ENCODE measurements around the gene MOG. TPM values are rescaled to one million over a fixed set of nuclear protein-coding genes. Genes with fewer than 3 reads are reported as not detected.
A peak's percentile ranks its signal among the peaks of the same experiment; 100 is the strongest.
"Not testable (repeated sequence)": the region's sequence is repeated elsewhere in the genome, so short reads cannot be mapped to it uniquely, and the experiment has no call there.

MOG gene
- total RNA-seq, 1 donor from 2014 or later, result not detected

GRCh38 chr6:29641430-29642148 lies 15.3 kb upstream of the MOG start:
- DNase-seq, result no peak

- no peak for DNase-seq
Observed at GRCh38 chr6:29647927-29648642, 8.8 kb upstream of the MOG start.

- peak; percentile 97 for DNase-seq
Observed at GRCh38 chr6:29649701-29650673, 6.9 kb upstream of the MOG start.

DNA sequence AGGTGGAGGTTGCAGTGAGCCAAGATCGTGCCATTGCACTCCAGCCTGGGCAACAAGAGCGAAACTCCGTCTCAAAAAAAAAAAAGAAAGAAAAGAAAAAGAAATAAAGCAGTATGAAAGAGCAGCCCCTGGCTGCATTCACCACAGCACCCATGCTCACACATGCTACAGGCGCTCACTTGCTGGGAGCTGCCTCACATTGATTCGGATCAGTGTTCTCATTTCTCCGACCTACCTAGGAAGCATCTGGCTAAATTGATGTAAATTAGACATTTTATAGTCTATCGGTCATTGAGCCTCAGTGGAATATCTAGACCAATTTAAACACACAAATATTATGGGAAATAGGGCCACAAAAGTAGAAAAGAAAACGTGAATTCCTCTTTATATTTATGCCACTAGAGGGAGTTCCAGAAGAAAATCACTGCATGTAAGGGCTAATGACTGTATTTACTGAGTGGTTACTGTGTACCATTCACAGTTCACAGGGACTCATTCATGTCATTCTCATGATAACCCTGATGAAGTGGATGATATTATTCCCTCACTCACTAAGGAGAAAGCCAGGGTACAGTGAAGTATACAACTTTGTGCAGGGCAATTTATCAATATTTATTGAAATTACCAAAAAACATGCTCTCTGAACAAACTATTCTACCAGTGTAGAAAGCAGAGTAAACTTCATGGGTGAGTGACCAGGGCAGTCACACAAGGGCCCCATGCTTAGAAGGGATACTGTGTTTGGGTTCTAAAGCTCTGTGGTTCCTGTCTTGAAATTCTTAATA lies 5.3 kb upstream of the MOG start:
- DNase-seq, result no peak

GRCh38 chr6:29652198-29652584 lies 4.7 kb upstream of the MOG start:
- no peak for DNase-seq

- no peak for DNase-seq
Observed at GRCh38 chr6:29653452-29654038, 3.3 kb upstream of the MOG start.

DNA sequence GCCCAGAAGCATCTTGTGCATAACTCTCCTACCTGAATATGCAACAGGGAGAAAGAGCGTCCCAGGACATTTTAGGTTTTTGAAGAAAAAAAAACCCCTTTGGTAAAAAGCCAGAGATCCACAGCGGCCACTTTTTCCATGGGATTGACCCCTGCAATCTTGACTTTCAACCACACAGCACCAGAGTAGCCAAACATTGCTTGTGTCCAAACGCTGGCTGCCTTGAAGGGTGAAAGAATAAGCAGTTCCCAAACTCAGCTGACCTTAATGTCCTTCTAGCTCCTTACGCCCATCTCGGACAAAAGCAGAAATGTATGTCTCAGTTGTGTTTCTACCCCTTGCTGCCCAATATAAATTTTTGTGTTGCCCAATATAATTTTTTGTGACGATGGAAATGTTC lies 1.2 kb upstream of the MOG start:
- no peak for DNase-seq

- no peak for DNase-seq
Observed at GRCh38 chr6:29656157-29656556, 735 bp upstream of the MOG start.

DNA sequence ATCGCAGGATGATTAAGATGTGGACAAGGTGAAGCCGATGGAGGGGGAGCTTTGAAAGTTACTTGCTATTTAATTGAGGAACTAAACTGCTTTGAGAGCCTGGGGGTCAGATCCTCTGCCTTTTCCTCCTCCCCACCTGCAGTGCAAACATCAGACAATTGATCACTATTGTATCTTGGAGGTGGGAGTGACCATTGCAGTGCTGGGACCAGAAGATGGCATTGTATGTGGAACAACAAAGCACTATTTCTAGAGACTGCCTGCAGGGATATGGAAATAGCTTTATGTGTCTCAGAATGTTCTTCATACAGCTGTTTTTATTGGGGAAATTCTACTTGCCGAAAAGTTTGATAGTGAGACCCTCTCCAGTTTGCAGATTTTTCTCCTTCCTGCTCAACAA lies 4.2 kb downstream of the MOG start:
- DNase-seq, result no peak

- not testable (repeated sequence) for DNase-seq
Observed at GRCh38 chr6:29661502-29662141, 4.7 kb downstream of the MOG start.

DNA sequence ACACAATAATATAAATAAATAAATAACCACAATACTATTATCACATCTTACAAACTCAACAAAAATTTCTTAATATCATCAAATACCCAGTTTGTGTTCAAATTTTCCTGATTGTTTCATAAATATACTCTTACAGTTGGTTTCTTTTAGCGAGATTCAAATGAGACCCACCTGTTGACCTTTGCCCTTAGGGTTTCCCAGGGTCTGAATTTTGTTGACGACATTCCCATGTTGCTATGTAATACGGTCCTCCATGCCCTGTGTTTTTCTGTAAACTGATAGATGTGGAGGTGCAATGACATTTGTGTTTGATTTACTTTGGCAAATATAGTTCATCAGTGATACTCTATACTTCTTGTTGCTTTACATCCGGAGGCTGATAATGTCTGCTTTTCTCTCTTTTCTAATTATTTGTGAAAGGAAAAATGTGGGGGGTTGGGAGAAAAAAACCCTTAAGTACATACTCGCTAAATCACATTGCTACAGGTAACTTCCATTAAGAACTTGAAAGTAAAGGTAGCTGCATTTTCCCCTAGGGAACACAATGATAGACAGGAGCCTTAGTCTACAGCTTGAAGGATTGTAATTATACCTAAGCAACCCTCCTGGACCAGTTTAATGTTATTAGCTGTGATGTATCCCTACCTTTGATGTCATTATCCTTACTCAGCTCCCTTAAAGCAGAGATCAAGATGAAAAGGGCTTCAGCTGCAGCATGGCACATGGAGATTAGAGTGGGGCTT lies 6.6 kb downstream of the MOG start:
- DNase-seq, result no peak

DNA sequence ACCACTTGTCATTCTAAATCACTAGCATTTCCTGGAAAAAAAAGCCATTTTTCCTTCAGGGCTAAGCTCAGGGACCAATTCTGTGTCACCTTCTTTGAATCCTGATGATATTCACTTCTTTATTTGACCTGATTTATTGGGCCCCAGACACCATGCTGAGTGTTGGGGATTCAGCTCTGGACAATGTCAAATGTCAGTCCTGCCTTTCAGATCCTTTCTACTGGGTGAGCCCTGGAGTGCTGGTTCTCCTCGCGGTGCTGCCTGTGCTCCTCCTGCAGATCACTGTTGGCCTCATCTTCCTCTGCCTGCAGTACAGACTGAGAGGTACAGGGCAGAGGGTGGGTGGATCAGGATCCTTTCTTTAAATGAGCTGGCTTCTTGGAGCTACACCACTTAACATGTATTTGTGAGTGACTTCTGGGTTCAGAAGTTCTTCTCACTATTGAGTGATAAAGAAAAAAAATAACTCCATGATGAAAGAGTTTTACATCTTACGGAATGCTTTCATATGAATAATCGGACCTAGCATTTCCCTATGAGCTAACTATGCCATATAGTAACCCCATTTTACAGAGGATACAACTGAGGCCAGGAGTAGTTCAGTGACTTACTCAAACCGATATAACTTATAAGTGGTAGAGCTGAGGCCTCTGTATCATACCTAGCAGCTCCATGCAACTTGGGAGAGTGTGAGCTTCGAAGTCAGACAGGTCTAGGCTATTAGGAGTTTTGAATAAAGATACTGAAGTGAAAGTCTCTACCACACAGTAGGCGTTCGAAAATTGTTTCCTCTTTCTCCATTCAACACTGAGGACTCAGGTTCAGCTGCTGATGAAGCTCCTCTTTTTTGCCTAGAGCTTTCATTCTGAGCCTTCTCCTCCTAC lies 9.3 kb downstream of the MOG start:
- DNase-seq, result no peak

- DNase-seq, result no peak
Observed at GRCh38 chr6:29666826-29667130, 9.9 kb downstream of the MOG start.

GRCh38 chr6:29667158-29667557 lies 10.3 kb downstream of the MOG start:
- DNase-seq, result no peak

DNA sequence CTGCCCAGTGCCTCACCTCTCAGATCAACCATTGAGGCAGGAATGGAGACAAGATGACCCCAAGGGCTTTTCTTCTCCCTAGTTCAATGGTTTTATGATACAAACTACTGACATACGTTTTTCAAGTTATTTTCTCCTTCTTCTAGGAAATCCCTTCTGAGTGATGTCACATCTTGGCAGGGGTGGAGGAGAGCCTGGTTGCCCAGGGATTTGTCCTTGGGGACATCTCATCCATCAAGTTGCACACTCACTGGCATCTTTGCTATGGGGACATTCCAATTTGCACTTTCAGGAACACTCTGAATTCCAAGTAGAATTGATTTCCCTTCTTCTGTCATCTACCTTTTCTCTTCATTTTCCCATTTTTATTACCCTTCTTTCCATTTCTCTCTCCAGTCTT lies 14.1 kb downstream of the MOG start:
- DNase-seq, result no peak

DNA sequence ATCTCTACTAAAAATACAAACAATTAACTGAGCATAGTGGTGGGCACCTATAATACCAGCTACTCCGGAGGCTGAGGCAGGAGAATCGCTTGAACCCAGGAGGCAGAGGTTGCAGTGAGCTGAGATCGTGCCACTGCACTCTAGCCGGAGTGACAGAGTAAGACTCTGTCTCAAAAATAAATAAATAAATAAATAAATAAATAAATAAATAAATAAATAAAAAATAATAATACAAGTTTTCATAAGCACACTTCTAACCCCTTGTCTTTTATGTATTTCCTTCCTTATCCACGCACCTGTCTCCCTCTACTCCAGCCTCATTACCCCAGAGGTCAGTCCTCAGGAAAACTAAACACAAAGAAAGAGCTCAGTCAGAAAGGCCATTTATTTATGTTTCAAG lies 15.2 kb downstream of the MOG start:
- DNase-seq, result not testable (repeated sequence)

GRCh38 chr6:29673161-29673560 lies 16.3 kb downstream of the MOG start:
- DNase-seq, result no peak

GRCh38 chr6:29674008-29674407 lies 17.1 kb downstream of the MOG start:
- no peak for DNase-seq

DNA sequence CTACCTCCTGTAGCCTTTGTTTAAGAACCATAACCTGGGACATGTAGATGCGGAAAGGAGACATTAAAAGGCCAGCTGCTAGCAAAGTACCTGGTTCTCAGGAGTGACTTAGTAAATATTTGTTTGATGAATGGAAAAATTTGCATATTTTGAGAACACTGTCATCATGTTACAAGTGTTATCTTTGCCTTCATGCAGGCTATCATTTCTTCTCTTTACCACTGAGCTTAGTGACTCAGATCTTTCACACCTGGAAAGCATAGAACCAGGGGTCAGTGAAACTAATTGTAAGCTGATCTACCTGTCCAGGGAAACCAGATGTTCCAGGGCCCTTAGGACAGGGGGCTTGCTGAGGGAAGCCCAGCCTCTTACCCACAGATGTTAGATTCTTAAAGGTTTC lies 18.7 kb downstream of the MOG start:
- DNase-seq, result no peak

All from skin of body (tissue), 2 donors.